Myocyte (in vitro differentiated cells): Measurements from ENCODE around the gene SPATC1L. TPM values are rescaled to one million over a fixed set of nuclear protein-coding genes. Genes with fewer than 3 reads are reported as not detected.
A peak's percentile ranks its signal among the peaks of the same experiment; 100 is the strongest.
"Not testable (repeated sequence)": the region's sequence is repeated elsewhere in the genome, so short reads cannot be mapped to it uniquely, and the experiment has no call there.

Source experiments
- DNase-seq: peaks from one replicate; pipeline ENCODE4 v3.0.0-alpha.2; 2012; ENCODE audit warnings: low read depth
- total RNA-seq: library from RNA; depleted of rRNA; stranded (reverse); fragments of >200 nt; gene quantifications from 2 replicates; pipeline ENCODE4 v1.2.3, GENCODE V29; 2014

SPATC1L gene
- total RNA-seq, 1 donor from 2014 or later = 16.8 TPM

DNA sequence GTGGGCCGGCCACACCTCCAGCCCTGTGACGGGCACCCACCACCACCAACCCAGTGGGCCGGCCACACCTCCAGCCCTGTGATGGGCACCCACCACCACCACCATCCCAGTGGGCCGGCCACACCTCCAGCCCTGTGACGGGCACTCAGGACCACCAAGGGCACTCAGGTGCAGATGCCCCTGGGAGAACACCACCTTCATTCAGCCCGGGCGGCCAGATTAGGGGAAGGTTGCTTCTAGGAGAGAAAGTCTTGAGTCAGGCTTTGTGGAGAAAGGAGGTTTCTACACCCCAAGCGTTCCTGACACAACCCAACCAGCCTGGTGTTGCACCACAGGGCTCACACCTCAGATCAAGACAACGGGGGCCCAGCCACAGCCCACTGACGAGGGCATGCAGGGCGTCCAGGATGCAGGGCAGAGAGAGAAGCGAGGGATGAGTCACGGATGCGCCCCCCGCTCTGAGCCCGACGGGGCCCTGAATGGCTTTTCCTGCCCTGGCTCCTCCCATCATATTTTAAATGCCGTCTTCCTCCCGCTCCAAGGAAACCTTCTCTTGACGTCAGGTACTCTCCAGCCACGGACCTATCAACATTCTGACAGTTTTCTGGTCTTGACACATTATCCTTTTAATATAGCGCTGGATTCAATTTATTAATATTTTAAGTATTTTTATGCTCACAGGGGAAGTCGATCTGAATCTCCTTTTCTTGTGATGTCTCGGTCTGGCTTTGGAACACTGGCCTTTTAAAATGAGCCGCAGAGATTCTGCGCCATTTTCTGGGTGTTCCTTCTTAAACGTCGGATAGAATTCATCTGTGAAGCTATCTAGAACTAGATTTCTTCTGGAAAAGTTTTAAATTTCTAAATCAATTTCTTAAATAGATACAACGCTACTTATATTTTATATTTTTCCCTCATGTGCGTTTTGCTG, 631 bp upstream of the SPATC1L start:
- DNase-seq = peak; percentile 84

DNA sequence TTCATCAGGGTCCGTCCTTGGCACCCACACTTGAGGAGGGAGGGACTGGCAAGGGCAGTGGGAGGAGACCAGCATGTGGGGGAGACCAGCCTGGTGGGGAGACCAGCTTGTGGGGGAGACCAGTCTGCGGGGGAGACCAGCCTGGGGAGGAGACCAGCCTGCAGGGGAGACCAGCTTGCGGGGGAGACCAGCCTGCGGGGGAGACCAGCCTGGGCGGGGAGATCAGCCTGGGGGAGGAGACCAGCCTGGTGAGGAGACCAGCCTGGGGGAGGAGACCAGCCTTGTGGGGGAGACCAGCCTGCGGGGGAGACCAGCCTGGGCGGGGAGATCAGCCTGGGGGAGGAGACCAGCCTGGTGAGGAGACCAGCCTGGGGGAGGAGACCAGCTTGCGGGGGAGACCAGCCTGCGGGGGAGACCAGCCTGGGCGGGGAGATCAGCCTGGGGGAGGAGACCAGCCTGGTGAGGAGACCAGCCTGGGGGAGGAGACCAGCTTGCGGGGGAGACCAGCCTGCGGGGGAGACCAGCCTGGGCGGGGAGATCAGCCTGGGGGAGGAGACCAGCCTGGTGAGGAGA, 836 bp downstream of the SPATC1L start:
- DNase-seq = not testable (repeated sequence)

- DNase-seq = no peak
Measured at GRCh38 chr21:46182548-46183336, 1.5 kb downstream of the SPATC1L start.

GRCh38 chr21:46181953-46182547, 2.2 kb downstream of the SPATC1L start:
- DNase-seq = no peak

DNA sequence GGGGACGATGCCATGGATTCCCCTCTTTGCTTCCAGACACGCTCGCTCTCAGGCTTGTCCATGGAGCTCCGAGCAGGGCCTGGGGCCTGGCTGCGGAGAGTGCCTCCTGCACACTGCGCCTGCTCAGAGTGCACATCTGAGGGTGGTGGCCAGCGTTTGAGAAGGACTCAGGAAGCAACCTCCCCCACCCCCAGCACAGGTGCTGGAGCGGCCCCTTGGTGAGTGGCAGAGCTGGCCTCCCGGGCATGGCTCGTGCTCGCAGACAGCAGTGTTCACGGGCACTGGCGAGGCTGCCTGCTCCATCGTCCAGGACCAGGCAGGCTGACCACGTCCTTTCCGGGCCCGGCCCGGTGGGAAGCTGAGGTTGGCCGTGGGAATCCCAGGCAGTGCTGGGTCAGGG, 2.8 kb downstream of the SPATC1L start:
- no peak for DNase-seq

- DNase-seq = no peak
Measured at GRCh38 chr21:46180778-46181391, 3.4 kb downstream of the SPATC1L start.

GRCh38 chr21:46180079-46180722, 4.1 kb downstream of the SPATC1L start:
- DNase-seq = no peak

- DNase-seq = no peak
Measured at GRCh38 chr21:46179708-46180078, 4.6 kb downstream of the SPATC1L start.

GRCh38 chr21:46178961-46179360, 5.3 kb downstream of the SPATC1L start:
- DNase-seq = no peak

- not testable (repeated sequence) for DNase-seq
Measured at GRCh38 chr21:46176443-46177129, 7.7 kb downstream of the SPATC1L start.

DNA sequence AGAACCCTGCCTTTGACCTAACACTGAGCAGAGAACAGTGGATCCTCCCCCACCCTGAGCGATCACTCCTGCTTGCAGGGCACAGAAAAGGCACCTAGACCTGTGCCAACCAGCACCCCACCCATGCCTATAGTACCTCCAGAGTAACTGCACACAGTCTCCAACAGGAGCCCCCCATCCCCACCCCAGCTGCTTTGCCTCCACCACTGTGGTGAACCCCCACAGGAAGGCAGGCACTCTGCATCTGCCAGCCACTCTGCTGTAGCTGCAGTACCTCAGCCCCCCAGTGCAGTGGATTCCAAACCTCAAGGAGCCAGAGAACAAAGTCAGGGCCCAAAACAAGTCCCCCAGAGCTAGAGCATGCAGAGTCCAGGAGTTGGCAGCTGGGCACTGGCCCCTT, 10.7 kb downstream of the SPATC1L start:
- DNase-seq = no peak

GRCh38 chr21:46172863-46173528, 11.3 kb downstream of the SPATC1L start:
- DNase-seq = no peak

GRCh38 chr21:46171996-46172862, 12.0 kb downstream of the SPATC1L start:
- DNase-seq = no peak

DNA sequence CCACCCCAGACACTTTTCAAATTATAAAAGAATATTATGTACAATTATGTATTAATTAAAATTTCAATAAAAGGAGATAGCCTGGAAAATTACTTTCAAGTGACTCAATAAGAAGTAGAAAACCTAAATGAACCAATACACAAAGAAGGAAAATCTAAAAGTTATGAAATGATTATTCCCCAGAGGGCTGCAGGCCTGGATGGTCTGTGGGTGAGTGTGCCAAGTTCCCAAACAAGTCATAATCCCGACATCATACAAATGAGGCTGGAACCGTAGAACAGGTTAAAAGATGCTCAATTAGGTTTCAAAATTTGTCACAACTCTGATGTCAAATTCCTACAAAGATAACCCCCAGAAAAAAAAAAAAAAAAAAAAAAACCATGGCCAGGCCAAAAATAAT, 12.7 kb downstream of the SPATC1L start:
- DNase-seq = no peak

DNA sequence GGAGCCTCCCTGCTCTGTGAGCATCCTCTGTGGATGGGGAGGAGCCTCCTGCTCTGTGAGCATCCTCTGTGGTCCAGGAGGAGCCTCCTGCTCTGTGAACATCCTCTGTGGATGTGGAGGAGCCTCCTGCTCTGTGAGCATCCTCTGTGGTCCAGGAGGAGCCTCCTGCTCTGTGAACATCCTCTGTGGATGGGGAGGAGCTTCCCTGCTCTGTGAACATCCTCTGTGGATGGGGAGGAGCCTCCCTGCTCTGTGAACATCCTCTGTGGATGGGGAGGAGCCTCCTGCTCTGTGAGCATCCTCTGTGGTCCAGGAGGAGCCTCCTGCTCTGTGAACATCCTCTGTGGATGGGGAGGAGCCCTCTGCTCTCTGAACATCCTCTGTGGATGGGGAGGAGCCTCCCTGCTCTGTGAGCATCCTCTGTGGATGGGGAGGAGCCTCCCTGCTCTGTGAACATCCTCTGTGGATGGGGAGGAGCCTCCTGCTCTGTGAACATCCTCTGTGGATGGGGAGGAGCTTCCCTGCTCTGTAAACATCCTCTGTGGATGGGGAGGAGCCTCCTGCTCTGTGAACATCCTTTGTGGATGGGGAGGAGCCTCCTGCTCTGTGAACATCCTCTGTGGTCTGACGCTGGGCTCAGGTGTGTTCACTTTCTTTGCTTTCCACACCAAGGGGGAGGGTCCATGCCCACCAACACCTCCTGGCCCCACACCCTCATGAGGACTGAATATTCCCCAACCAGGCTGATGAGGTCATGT, 13.6 kb downstream of the SPATC1L start:
- DNase-seq = not testable (repeated sequence)

DNA sequence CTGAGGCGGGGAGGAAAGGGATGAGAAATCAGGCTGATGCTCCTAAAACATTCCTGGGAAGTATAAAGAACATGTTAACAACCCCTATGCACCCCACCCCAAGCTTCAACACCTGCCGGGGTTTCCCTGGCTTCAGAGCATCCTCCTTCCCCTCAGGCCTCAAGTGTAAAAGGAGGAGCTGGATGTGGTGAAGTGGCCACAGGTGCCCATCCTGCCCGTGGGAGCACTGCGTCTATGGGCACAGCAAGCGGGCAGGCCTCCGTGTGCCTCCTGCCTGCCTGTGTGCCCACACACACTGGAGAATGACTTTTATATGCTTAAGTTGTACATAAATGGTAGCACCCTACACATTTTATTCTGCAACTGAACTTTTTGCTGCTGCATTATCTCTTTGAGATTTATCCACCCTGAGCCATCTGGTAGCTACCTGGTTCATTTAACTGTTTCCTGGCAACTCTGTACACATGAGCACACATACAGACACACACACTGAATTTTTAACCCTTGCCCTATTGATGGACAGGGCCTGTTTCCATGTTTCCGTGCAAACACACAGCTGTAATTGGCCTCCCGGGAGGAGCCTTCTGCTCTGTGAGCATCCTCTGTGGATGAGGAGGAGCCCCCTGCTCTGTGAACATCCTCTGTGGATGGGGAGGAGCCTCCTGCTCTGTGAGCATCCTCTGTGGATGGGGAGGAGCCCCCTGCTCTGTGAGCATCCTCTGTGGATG, 15.4 kb downstream of the SPATC1L start:
- no peak for DNase-seq

GRCh38 chr21:46168238-46168637, 16.0 kb downstream of the SPATC1L start:
- DNase-seq = no peak
